ENCODE measurements around the gene SYNM. TPM values are rescaled to one million over a fixed set of nuclear protein-coding genes. Genes with fewer than 3 reads are reported as not detected.

Gene SYNM
- total RNA-seq, 1 experiment from 2014 or later = 6.1 TPM

- H3K27me3 ChIP-seq (replicated peaks; ENCODE audit: control insufficient read depth, insufficient read depth, low read length) = no peaks in the 10 kb centered on the region
- POLR2A ChIA-PET = no interaction called here
- CTCF ChIA-PET = no interaction called here
- no peaks in the 10 kb centered on the region for H3K36me3 Mint-ChIP-seq (ENCODE audit: insufficient read depth, unreplicated experiment)
- no peaks in the 10 kb centered on the region for H3K4me1 ChIP-seq
- no peak overlapping the region for H3K27ac Mint-ChIP-seq (ENCODE audit: unreplicated experiment)
- H3K9me3 Mint-ChIP-seq (ENCODE audit: unreplicated experiment) = no peaks in the 10 kb centered on the region
- no peaks in the 10 kb centered on the region for H3K9me3 ChIP-seq
- H3K4me1 Mint-ChIP-seq (ENCODE audit: low read depth, unreplicated experiment) = no peaks in the 10 kb centered on the region
- H3K36me3 ChIP-seq (ENCODE audit: control insufficient read depth, insufficient read depth, low read length) = no peaks in the 10 kb centered on the region
- no peak overlapping the region for H3K4me3 Mint-ChIP-seq (ENCODE audit: unreplicated experiment)
- no TSS peak for BruUV-seq (replicated peaks)
- intact Hi-C loops (cut with micrococcal nuclease; ENCODE audit: unreplicated experiment) = no loop called here
- TF ChIP-seq CTCF (IDR thresholded peaks at IDR 0.05; ENCODE audit: insufficient read depth in 1 of 2, low read depth in 1 of 2, low read length in 1 of 2, severe bottlenecking in 1 of 2, unreplicated experiment in 1 of 2) = no peak
- H3K27me3 Mint-ChIP-seq (ENCODE audit: insufficient read depth, unreplicated experiment) = no peaks in the 10 kb centered on the region
- no peak overlapping the region for H3K4me3 ChIP-seq (ENCODE audit: low read depth, low read length)
- DNase-seq = no peak
These were observed 60.3 kb downstream of the SYNM start for GRCh38 chr15:99165020-99165790.

- Mint-ChIP-seq H3K4me1 (ENCODE audit: low read depth, unreplicated experiment) (no peaks in the 10 kb centered on the region), H3K27ac (ENCODE audit: unreplicated experiment) (no peak overlapping the region), H3K9me3 (ENCODE audit: unreplicated experiment) (no peaks in the 10 kb centered on the region), H3K4me3 (ENCODE audit: unreplicated experiment) (no peak overlapping the region), H3K27me3 (ENCODE audit: insufficient read depth, unreplicated experiment) (no peaks in the 10 kb centered on the region), H3K36me3 (ENCODE audit: insufficient read depth, unreplicated experiment) (no peaks in the 10 kb centered on the region)
- no peak for TF ChIP-seq CTCF (IDR thresholded peaks at IDR 0.05; ENCODE audit: insufficient read depth in 1 of 2, low read depth in 1 of 2, low read length in 1 of 2, severe bottlenecking in 1 of 2, unreplicated experiment in 1 of 2)
- no peak for DNase-seq
- Histone ChIP-seq H3K4me1 (no peaks in the 10 kb centered on the region), H3K9me3 (no peaks in the 10 kb centered on the region), H3K36me3 (ENCODE audit: control insufficient read depth, insufficient read depth, low read length) (no peaks in the 10 kb centered on the region), H3K27me3 (replicated peaks; ENCODE audit: control insufficient read depth, insufficient read depth, low read length) (no peaks in the 10 kb centered on the region), H3K4me3 (ENCODE audit: low read depth, low read length) (no peak overlapping the region)
- POLR2A ChIA-PET = no interaction called here
- intact Hi-C loops (cut with micrococcal nuclease; ENCODE audit: unreplicated experiment) = no loop called here
- BruUV-seq (replicated peaks) = no TSS peak
- CTCF ChIA-PET = no interaction called here
These were observed 61.2 kb downstream of the SYNM start for GRCh38 chr15:99165956-99166689.

GRCh38 chr15:99167201-99167600, 62.3 kb downstream of the SYNM start:
- no peaks in the 10 kb centered on the region for H3K27me3 Mint-ChIP-seq (ENCODE audit: insufficient read depth, unreplicated experiment)
- ChIA-PET POLR2A (no interaction called here), CTCF (no interaction called here)
- no peak for TF ChIP-seq CTCF (IDR thresholded peaks at IDR 0.05; ENCODE audit: insufficient read depth in 1 of 2, low read depth in 1 of 2, low read length in 1 of 2, severe bottlenecking in 1 of 2, unreplicated experiment in 1 of 2)
- DNase-seq = no peak
- H3K4me1 Mint-ChIP-seq (ENCODE audit: low read depth, unreplicated experiment) = no peaks in the 10 kb centered on the region
- H3K36me3 Mint-ChIP-seq (ENCODE audit: insufficient read depth, unreplicated experiment) = no peaks in the 10 kb centered on the region
- no peaks in the 10 kb centered on the region for H3K9me3 Mint-ChIP-seq (ENCODE audit: unreplicated experiment)
- Histone ChIP-seq H3K27me3 (replicated peaks; ENCODE audit: control insufficient read depth, insufficient read depth, low read length) (no peaks in the 10 kb centered on the region), H3K36me3 (ENCODE audit: control insufficient read depth, insufficient read depth, low read length) (no peaks in the 10 kb centered on the region), H3K9me3 (no peaks in the 10 kb centered on the region), H3K4me3 (ENCODE audit: low read depth, low read length) (no peak overlapping the region), H3K4me1 (no peaks in the 10 kb centered on the region)
- no peak overlapping the region for H3K27ac Mint-ChIP-seq (ENCODE audit: unreplicated experiment)
- no TSS peak for BruUV-seq (replicated peaks)
- intact Hi-C loops (cut with micrococcal nuclease; ENCODE audit: unreplicated experiment) = no loop called here
- H3K4me3 Mint-ChIP-seq (ENCODE audit: unreplicated experiment) = no peak overlapping the region

Data from Caco-2 (cell line).